SK-N-SH (cell line): ENCODE data around the gene FRY.

ENCODE experiments used
- ELF1 ChIP-seq: IDR thresholded peaks from 2 replicates; pipeline ENCODE4 v1.4.0; 2012
- EZH2phosphoT487 ChIP-seq: fragments of 200-600 bp; sonication (generic); IDR thresholded peaks from 2 replicates; pipeline ENCODE4 v1.6.1; 2017; ENCODE audit warnings: low read depth, mixed run types, mild to moderate bottlenecking, antibody characterized with exemption, moderate library complexity, borderline replicate concordance
- FOXJ3 ChIP-seq: sonication (generic); formaldehyde crosslinking; IDR thresholded peaks from 2 replicates; pipeline ENCODE4 v1.5.1; 2020; ENCODE audit warnings: mild to moderate bottlenecking, missing genetic modification reagents
- POLR2AphosphoS5 ChIP-seq: IDR thresholded peaks from 2 replicates; pipeline ENCODE4 v1.6.1; 2012; ENCODE audit warnings: low read depth, low read length
- RAD21 ChIP-seq: IDR thresholded peaks from 2 replicates; pipeline ENCODE4 v1.6.1; 2012; ENCODE audit warnings: mild to moderate bottlenecking, low read length
- SIN3A ChIP-seq: IDR thresholded peaks from 2 replicates; pipeline ENCODE4 v1.6.1; 2012; ENCODE audit warnings: low read depth, mild to moderate bottlenecking, low read length, moderate library complexity, borderline replicate concordance
- TCF12 ChIP-seq: IDR thresholded peaks from 2 replicates; pipeline ENCODE4 v1.4.0; 2012
- TF ChIP-seq, protein P1 (sequence below): fragments of 200-600 bp; sonication (generic); IDR thresholded peaks from 2 replicates; pipeline ENCODE4 v1.6.1; 2017; ENCODE audit warnings: antibody characterized with exemption, mild to moderate bottlenecking, moderate library complexity
- TF ChIP-seq, protein P2 (sequence below): IDR thresholded peaks from 2 replicates; pipeline ENCODE4 v1.4.0; 2012; ENCODE audit warnings: low read depth

DNA sequence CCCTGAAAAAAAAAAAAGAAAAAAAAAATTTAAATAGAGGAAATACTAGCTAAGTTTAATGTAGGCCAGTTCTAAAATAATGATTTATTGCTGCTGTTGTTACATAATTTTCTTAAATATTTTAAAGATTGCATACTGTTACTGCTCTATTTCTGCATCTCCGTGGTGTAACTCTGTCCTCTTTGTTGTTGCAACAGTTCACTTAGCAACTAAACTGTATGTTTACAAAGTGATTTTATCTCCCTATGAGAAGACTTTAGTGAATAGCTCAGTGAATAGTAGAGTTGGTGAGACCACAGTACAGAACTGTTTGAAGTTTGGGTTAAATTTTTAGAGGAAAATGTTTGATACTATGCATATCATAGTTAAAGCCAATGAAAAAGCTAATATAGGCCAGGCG lies 303.1 kb downstream of the FRY start:
- TF ChIP-seq POLR2AphosphoS5 (no peak), SIN3A (no peak), TCF12 (no peak), FOXJ3 (CRISPR knock-in tag) (no peak), RAD21 (no peak), ELF1 (no peak), EZH2phosphoT487 (no peak)
- TF ChIP-seq, protein P1, sequence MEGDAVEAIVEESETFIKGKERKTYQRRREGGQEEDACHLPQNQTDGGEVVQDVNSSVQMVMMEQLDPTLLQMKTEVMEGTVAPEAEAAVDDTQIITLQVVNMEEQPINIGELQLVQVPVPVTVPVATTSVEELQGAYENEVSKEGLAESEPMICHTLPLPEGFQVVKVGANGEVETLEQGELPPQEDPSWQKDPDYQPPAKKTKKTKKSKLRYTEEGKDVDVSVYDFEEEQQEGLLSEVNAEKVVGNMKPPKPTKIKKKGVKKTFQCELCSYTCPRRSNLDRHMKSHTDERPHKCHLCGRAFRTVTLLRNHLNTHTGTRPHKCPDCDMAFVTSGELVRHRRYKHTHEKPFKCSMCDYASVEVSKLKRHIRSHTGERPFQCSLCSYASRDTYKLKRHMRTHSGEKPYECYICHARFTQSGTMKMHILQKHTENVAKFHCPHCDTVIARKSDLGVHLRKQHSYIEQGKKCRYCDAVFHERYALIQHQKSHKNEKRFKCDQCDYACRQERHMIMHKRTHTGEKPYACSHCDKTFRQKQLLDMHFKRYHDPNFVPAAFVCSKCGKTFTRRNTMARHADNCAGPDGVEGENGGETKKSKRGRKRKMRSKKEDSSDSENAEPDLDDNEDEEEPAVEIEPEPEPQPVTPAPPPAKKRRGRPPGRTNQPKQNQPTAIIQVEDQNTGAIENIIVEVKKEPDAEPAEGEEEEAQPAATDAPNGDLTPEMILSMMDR = no peak
- TF ChIP-seq, protein P2, sequence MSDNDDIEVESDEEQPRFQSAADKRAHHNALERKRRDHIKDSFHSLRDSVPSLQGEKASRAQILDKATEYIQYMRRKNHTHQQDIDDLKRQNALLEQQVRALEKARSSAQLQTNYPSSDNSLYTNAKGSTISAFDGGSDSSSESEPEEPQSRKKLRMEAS = no peak
